HUES48 (cell line): Measurements from ENCODE around the gene CPXM2.

Experiments
- H3K27ac ChIP-seq: one replicate; pipeline ENCODE4 v1.7.0; 2013; ENCODE audit warnings: low read depth, low read length, inconsistent platforms
- H3K27me3 ChIP-seq: 2 replicates; pipeline ENCODE4 v1.6.1; 2013; ENCODE audit warnings: mild to moderate bottlenecking, low read length; ENCODE audit not compliant: control insufficient read depth, insufficient read depth
- H3K36me3 ChIP-seq: 2 replicates; pipeline ENCODE4 v1.6.1; 2013; ENCODE audit warnings: low read length; ENCODE audit not compliant: control insufficient read depth, insufficient read depth
- H3K4me1 ChIP-seq: 2 replicates; pipeline ENCODE4 v1.6.1; 2013; ENCODE audit warnings: mild to moderate bottlenecking, low read length; ENCODE audit not compliant: control insufficient read depth, insufficient read depth
- H3K4me3 ChIP-seq: 2 replicates; pipeline ENCODE4 v1.5.1; 2013; ENCODE audit warnings: mild to moderate bottlenecking, low read depth, low read length
- H3K9ac ChIP-seq: 2 replicates; pipeline ENCODE4 v1.6.1; 2013; ENCODE audit warnings: mild to moderate bottlenecking, low read depth, low read length, moderate library complexity
- H3K9me3 ChIP-seq: 2 replicates; pipeline ENCODE4 v1.6.1; 2013; ENCODE audit warnings: low read length; ENCODE audit not compliant: control insufficient read depth, insufficient read depth

The CPXM2 gene

DNA sequence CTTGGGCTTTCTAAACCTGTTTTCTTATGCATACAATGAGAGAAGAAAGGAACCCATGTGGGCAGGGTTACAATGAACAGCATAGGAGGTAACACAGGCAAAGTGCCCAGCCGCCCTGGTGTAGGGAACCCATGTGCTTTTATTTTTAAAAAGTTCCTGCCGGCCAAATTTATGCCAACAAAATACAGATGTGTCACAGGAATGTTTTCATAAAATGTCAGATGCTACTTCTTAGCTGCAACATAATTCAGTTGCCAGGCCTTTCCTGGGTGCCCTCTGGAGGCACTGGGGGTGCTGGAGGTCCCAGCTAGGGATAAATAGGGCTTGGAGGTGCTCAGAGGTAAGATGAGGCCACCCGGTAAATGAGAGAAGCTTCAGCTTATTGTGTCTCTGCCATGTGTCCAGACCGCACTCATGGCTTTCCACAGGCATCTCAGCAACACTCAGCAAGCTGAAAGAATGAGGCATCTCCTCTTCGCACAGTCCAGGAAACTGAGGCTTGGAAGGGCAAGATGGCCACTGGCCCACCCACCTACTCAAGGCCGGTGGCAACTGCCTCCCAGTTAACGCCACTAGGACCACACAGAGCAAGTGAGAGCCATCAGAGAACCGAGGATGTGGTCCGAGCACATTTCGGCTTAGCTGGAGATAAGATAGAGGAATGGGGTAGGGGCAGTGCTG is 58.3 kb downstream of the CPXM2 start:
- H3K4me3 ChIP-seq = no peak overlapping the region

DNA sequence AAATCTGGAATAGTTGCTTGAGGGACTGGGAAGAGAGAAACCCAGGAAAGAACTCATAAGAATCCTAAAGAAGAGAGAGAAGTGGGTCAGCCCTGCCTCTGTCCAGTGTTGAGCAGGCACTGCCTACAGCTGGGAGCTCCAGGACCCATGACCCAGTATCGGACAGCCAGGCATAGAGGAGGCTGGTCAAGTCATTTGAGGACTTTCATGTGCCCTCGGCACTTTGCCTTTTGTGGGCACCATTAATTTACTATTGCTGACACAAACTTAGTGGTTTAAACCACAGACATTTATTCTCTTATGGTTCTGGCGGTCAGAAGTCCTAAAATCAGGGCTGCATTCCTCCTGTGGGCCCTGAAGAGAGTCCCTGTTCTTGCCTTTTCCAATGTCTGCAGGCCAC is 60.3 kb downstream of the CPXM2 start:
- Histone ChIP-seq H3K4me3 (no peak overlapping the region), H3K36me3 (no peaks in the 10 kb centered on the region), H3K9ac (no peak overlapping the region), H3K27me3 (no peaks in the 10 kb centered on the region), H3K9me3 (no peaks in the 10 kb centered on the region), H3K4me1 (no peaks in the 10 kb centered on the region), H3K27ac (no peak overlapping the region)

More for the DNA sequence above, 58.3 kb downstream of the CPXM2 start:
- Histone ChIP-seq H3K9me3 (no peaks in the 10 kb centered on the region), H3K4me1 (no peaks in the 10 kb centered on the region), H3K9ac (no peak overlapping the region), H3K27ac (no peak overlapping the region), H3K27me3 (no peaks in the 10 kb centered on the region), H3K36me3 (no peaks in the 10 kb centered on the region)

DNA sequence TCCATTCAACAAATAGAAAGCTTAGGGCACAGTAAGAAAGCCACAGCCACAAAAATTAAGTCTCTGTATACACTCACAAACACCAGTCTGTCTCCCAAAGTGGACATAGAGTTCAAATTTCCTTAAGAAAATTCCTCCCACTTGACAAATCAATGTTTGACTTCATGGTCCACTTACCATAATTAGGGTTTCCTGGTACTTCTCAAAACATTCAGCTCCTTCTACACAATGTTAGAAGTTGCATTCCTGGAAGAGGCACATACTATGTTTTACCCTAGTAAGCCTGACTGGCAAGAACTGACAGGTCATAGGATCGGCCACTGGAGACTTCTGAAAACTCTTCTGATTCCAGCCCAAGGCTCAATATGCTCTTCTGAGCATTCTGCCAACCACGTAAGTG is 70.5 kb downstream of the CPXM2 start:
- Histone ChIP-seq H3K27ac (no peak overlapping the region), H3K27me3 (no peaks in the 10 kb centered on the region), H3K36me3 (no peaks in the 10 kb centered on the region), H3K9me3 (no peaks in the 10 kb centered on the region), H3K4me1 (no peaks in the 10 kb centered on the region), H3K9ac (no peak overlapping the region), H3K4me3 (no peak overlapping the region)

DNA sequence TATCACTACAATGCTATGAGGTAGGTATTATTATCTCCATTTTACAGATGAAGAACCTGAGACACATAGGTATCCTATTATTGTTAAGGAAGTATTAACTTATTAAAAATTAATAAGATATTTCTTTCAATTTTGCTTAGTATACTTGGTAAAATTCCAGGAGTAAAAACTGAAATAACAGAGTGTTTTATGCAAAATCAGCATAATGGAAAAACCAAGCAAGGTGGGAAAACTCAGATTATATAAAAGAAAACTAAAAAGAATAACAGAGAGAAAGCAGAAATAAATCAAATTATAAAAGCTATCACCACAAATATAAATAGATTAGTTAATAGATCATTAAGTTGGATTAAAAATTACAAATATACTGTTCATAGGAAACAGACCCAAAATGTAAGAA is 82.0 kb downstream of the CPXM2 start:
- no peaks in the 10 kb centered on the region for H3K9me3 ChIP-seq
- H3K4me3 ChIP-seq = no peak overlapping the region
- H3K27ac ChIP-seq = no peak overlapping the region
- H3K27me3 ChIP-seq = no peaks in the 10 kb centered on the region
- H3K4me1 ChIP-seq = peaks cover 16% of the 10 kb centered on the region
- H3K36me3 ChIP-seq = no peaks in the 10 kb centered on the region
- H3K9ac ChIP-seq = no peak overlapping the region

DNA sequence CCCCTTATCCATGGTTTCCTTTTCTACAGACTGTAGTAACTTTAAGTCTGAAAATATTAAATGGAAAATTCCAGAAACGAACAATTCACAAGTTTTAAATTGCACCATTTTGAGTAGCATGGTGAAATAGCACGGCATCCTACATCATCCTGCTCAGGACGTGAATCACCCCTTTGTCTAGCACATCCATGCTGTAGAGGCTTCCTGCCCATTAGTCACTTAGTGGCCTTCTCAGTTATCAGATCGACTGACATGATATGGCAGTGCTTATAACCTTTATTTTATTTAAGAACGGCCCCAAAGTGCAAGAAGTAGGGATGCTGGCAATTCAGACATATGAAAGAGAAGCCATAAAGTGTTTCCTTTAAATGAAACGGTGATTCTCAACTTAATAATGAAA is 82.7 kb downstream of the CPXM2 start:
- Histone ChIP-seq H3K9me3 (no peaks in the 10 kb centered on the region), H3K36me3 (no peaks in the 10 kb centered on the region), H3K27ac (no peak overlapping the region), H3K4me1 (peaks cover 16% of the 10 kb centered on the region), H3K4me3 (no peak overlapping the region), H3K27me3 (no peaks in the 10 kb centered on the region), H3K9ac (no peak overlapping the region)

DNA sequence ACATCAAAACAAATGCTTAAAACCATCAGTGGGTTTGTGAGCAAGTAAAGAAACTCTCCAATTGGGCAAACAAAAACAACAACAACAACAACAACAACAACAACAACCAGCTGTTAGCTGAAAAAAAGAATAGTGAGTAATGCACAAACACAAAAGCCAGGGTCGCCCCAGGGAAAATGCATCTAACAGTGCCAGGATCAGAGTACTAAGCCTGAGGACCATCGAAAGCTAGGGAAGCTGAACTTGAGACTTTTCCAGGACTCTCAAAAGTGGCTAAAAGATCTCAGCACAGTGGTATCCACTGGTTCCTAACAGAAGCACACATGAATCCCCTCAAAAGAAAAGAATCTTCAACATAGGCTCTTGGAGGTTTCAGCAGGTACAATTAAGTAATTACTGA is 83.3 kb downstream of the CPXM2 start:
- Histone ChIP-seq H3K4me1 (peaks cover 16% of the 10 kb centered on the region), H3K4me3 (no peak overlapping the region), H3K27ac (no peak overlapping the region), H3K36me3 (no peaks in the 10 kb centered on the region), H3K27me3 (no peaks in the 10 kb centered on the region), H3K9me3 (no peaks in the 10 kb centered on the region), H3K9ac (no peak overlapping the region)

DNA sequence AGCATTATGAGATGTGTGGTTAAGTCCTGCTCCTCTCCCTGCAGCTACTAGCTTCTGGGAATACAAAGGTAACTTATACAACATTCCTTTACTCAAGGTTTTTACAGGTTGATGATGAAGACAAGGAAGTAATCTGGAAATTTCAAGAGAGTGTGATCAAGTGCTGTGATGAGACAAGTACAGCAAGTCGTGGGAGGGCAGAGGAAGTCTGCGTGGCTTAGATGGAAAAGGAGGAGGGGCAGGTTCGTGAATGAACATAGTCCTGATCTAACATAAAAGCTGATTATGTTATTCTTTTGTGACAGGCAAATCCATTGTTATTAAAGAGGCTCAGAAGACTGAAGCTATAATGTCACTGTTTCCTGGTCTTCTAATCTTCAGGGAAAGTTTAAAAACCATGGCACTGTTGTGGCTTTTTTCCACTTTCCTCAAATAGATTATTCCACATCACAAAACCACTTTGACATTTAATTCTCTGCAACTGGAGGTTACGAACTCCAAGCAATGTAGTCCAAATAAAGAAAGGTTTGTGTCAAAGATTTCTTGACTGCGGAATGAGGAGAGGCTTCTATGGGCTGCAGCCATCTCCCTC is 84.1 kb downstream of the CPXM2 start:
- Histone ChIP-seq H3K27me3 (no peaks in the 10 kb centered on the region), H3K36me3 (no peaks in the 10 kb centered on the region), H3K9ac (no peak overlapping the region), H3K9me3 (no peaks in the 10 kb centered on the region), H3K4me1 (peaks cover 16% of the 10 kb centered on the region), H3K27ac (no peak overlapping the region), H3K4me3 (no peak overlapping the region)

DNA sequence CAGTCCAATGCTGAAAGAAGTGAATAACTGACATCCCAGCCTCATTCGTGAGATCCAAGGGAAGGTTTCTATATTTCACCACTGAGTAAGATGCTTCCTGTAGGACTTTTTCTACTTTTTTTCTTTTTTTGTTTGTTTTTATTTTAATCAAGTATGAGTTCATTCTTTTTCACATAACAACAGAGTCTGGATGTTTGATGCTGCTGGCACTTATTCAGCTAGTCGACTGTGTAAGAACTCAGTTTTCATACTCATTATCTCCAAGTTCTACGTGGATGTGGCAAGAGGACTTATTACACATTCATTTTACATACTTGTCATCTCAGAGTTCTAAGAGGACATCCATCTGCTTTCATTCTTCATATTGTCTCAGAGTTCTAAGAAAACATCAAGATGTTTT is 86.9 kb downstream of the CPXM2 start:
- no peaks in the 10 kb centered on the region for H3K9me3 ChIP-seq
- H3K4me3 ChIP-seq = no peak overlapping the region
- no peak overlapping the region for H3K27ac ChIP-seq
- no peaks in the 10 kb centered on the region for H3K36me3 ChIP-seq
- no peak overlapping the region for H3K9ac ChIP-seq
- H3K27me3 ChIP-seq = no peaks in the 10 kb centered on the region
- peaks cover 21% of the 10 kb centered on the region for H3K4me1 ChIP-seq

DNA sequence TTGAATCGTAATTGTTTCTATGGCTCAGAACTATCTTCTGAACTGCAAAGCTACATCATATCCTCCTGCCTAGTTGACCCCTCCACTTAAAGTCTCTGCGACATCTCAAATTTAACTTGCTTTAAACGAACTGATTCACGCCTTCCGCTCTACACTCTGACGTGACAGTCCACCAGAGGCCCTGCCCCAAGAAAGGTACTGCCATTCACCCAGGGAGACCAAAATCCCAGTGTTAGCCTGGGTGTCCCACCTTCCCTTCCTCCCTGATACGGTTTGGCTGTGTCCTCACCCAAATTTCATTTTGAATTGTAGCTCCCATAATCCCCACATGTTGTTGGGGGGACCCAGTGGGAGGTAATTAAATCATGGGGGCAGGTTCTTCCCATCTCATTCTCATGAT is 90.8 kb downstream of the CPXM2 start:
- H3K36me3 ChIP-seq = no peaks in the 10 kb centered on the region
- H3K4me3 ChIP-seq = no peak overlapping the region
- H3K27ac ChIP-seq = peak overlapping the region; percentile 48
- no peak overlapping the region for H3K9ac ChIP-seq
- H3K27me3 ChIP-seq = no peaks in the 10 kb centered on the region
- no peaks in the 10 kb centered on the region for H3K9me3 ChIP-seq
- peaks cover 23% of the 10 kb centered on the region for H3K4me1 ChIP-seq

DNA sequence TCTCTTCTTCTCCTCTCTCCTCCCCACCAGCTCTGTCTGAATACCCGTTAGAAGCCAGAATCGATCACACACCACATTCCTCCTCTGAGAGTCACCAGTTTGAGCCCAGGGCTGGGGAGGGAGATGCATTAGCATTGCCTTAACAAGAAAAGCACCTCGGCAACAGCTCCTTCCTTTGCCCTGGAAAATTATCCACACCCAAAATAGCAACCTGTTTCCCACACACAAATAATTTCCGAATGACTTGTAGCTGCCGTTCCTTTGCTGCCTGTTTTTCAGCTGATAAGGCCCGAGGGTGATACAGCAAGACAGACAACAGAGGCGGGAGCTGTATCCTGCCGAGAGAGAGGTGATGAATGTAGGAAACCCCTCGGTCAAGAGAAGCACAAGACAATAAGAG is 91.3 kb downstream of the CPXM2 start:
- H3K36me3 ChIP-seq = no peaks in the 10 kb centered on the region
- H3K27me3 ChIP-seq = no peaks in the 10 kb centered on the region
- H3K9me3 ChIP-seq = no peaks in the 10 kb centered on the region
- H3K4me3 ChIP-seq = no peak overlapping the region
- peak overlapping the region; percentile 29 for H3K27ac ChIP-seq
- peaks cover 23% of the 10 kb centered on the region for H3K4me1 ChIP-seq
- H3K9ac ChIP-seq = no peak overlapping the region

DNA sequence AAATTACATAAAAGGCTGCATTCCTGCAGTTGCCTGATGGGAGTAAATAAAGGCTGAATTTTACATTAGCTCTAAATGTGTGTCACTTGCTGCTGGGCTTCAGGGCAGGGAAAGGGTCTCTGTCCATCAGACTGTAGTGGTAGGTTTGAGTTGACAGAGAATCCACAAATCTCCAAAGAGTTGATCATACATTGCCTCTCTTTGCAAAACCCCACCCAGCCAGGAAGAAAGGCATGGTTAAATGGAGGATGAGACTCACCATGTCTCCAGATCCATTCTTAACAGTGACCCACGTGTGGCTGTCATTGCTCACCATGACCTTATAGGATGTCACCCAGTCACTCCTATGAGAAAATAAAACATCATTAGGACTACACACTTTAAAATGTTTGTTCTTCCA is 92.8 kb downstream of the CPXM2 start:
- Histone ChIP-seq H3K9ac (no peak overlapping the region), H3K4me1 (peaks cover 23% of the 10 kb centered on the region), H3K27me3 (no peaks in the 10 kb centered on the region), H3K9me3 (no peaks in the 10 kb centered on the region), H3K36me3 (no peaks in the 10 kb centered on the region), H3K4me3 (no peak overlapping the region), H3K27ac (no peak overlapping the region)
